ENCODE data around the gene TSPAN4. TPM values are rescaled to one million over a fixed set of nuclear protein-coding genes. Genes with fewer than 3 reads are reported as not detected.

The TSPAN4 gene
- total and polyA plus RNA-seq, 2 of the 13 experiments (the other 11 are each of a cell fraction or from before 2014, with no cell fraction given), result 31.7 to 68.3 TPM

DNA sequence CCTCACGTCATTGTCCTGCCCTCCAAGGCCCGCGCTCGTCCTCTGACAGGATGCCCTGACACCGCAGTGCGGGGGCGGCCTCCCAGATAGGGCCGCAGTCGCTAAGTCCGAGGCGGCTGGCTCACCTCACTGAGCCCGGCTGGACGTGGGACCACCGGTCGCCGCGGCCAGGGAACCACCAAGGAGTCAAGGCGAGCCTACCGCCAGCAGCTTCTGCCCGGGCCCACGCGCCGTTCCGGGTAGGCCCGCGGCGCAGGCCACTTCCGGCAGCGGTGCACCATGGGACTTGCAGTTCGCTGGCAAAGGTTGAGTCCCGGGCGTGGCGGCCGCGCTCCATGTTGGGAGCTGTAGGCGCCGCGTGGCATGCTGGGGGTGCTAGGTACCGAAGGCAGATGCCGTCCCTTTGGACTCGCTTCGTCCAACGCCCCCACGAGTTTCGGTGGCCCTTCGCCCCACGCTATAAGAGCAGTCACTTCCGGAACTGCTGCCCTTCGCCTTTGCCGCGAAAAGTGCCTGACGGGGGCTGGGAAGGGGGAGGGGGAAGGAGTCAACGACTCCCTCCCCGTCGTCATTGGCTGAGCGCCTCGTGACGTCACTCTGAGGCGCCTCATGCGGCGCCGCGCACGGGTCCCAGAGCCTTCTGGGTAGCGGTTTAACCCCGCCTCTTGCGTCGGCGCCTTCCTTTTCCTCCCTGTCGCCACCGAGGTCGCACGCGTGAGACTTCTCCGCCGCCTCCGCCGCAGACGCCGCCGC, 33.2 kb upstream of the TSPAN4 start, which contains the start of gene RPLP2 (continued):
- TF ChIP-seq, protein P1, sequence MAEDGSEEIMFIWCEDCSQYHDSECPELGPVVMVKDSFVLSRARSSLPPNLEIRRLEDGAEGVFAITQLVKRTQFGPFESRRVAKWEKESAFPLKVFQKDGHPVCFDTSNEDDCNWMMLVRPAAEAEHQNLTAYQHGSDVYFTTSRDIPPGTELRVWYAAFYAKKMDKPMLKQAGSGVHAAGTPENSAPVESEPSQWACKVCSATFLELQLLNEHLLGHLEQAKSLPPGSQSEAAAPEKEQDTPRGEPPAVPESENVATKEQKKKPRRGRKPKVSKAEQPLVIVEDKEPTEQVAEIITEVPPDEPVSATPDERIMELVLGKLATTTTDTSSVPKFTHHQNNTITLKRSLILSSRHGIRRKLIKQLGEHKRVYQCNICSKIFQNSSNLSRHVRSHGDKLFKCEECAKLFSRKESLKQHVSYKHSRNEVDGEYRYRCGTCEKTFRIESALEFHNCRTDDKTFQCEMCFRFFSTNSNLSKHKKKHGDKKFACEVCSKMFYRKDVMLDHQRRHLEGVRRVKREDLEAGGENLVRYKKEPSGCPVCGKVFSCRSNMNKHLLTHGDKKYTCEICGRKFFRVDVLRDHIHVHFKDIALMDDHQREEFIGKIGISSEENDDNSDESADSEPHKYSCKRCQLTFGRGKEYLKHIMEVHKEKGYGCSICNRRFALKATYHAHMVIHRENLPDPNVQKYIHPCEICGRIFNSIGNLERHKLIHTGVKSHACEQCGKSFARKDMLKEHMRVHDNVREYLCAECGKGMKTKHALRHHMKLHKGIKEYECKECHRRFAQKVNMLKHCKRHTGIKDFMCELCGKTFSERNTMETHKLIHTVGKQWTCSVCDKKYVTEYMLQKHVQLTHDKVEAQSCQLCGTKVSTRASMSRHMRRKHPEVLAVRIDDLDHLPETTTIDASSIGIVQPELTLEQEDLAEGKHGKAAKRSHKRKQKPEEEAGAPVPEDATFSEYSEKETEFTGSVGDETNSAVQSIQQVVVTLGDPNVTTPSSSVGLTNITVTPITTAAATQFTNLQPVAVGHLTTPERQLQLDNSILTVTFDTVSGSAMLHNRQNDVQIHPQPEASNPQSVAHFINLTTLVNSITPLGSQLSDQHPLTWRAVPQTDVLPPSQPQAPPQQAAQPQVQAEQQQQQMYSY (CRISPR knock-in tag; IDR thresholded peaks at IDR 0.05), result no peak
- TF ChIP-seq, protein P2, sequence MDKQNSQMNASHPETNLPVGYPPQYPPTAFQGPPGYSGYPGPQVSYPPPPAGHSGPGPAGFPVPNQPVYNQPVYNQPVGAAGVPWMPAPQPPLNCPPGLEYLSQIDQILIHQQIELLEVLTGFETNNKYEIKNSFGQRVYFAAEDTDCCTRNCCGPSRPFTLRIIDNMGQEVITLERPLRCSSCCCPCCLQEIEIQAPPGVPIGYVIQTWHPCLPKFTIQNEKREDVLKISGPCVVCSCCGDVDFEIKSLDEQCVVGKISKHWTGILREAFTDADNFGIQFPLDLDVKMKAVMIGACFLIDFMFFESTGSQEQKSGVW (CRISPR knock-in tag; IDR thresholded peaks at IDR 0.05; ENCODE audit: borderline replicate concordance), result no peak
- TF ChIP-seq AHR (CRISPR knock-in tag; IDR thresholded peaks at IDR 0.05), result peak; percentile 49
- TF ChIP-seq, protein P3, sequence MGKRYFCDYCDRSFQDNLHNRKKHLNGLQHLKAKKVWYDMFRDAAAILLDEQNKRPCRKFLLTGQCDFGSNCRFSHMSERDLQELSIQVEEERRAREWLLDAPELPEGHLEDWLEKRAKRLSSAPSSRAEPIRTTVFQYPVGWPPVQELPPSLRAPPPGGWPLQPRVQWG (CRISPR knock-in tag; IDR thresholded peaks at IDR 0.05; ENCODE audit: borderline replicate concordance, low read depth), result no peak
- TF ChIP-seq SKI (IDR thresholded peaks at IDR 0.05; ENCODE audit: partially characterized antibody), result peak; percentile 34
- TF ChIP-seq ZFP82 (CRISPR knock-in tag; IDR thresholded peaks at IDR 0.05; ENCODE audit: borderline replicate concordance), result peak; percentile 96
- TF ChIP-seq REPIN1 (CRISPR knock-in tag; IDR thresholded peaks at IDR 0.05; ENCODE audit: borderline replicate concordance, low read depth), result peak; percentile 85
- TF ChIP-seq, protein P4, sequence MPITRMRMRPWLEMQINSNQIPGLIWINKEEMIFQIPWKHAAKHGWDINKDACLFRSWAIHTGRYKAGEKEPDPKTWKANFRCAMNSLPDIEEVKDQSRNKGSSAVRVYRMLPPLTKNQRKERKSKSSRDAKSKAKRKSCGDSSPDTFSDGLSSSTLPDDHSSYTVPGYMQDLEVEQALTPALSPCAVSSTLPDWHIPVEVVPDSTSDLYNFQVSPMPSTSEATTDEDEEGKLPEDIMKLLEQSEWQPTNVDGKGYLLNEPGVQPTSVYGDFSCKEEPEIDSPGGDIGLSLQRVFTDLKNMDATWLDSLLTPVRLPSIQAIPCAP (CRISPR knock-in tag; IDR thresholded peaks at IDR 0.05; ENCODE audit: low read depth), result no peak
- TF ChIP-seq KAT7 (CRISPR knock-in tag; IDR thresholded peaks at IDR 0.05; ENCODE audit: borderline replicate concordance), result peak; percentile 61; the same call in 1 of the 2 replicates
- TF ChIP-seq, protein P5, sequence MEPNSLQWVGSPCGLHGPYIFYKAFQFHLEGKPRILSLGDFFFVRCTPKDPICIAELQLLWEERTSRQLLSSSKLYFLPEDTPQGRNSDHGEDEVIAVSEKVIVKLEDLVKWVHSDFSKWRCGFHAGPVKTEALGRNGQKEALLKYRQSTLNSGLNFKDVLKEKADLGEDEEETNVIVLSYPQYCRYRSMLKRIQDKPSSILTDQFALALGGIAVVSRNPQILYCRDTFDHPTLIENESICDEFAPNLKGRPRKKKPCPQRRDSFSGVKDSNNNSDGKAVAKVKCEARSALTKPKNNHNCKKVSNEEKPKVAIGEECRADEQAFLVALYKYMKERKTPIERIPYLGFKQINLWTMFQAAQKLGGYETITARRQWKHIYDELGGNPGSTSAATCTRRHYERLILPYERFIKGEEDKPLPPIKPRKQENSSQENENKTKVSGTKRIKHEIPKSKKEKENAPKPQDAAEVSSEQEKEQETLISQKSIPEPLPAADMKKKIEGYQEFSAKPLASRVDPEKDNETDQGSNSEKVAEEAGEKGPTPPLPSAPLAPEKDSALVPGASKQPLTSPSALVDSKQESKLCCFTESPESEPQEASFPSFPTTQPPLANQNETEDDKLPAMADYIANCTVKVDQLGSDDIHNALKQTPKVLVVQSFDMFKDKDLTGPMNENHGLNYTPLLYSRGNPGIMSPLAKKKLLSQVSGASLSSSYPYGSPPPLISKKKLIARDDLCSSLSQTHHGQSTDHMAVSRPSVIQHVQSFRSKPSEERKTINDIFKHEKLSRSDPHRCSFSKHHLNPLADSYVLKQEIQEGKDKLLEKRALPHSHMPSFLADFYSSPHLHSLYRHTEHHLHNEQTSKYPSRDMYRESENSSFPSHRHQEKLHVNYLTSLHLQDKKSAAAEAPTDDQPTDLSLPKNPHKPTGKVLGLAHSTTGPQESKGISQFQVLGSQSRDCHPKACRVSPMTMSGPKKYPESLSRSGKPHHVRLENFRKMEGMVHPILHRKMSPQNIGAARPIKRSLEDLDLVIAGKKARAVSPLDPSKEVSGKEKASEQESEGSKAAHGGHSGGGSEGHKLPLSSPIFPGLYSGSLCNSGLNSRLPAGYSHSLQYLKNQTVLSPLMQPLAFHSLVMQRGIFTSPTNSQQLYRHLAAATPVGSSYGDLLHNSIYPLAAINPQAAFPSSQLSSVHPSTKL (CRISPR knock-in tag; IDR thresholded peaks at IDR 0.05), result peak; percentile 7
- TF ChIP-seq ZNF10 (CRISPR knock-in tag; IDR thresholded peaks at IDR 0.05; ENCODE audit: borderline replicate concordance, low read depth), result no peak
- TF ChIP-seq ZNF572 (CRISPR knock-in tag; IDR thresholded peaks at IDR 0.05), result no peak
- no peak for TF ChIP-seq ZSCAN22 (CRISPR knock-in tag; IDR thresholded peaks at IDR 0.05)
- TF ChIP-seq, protein P6, sequence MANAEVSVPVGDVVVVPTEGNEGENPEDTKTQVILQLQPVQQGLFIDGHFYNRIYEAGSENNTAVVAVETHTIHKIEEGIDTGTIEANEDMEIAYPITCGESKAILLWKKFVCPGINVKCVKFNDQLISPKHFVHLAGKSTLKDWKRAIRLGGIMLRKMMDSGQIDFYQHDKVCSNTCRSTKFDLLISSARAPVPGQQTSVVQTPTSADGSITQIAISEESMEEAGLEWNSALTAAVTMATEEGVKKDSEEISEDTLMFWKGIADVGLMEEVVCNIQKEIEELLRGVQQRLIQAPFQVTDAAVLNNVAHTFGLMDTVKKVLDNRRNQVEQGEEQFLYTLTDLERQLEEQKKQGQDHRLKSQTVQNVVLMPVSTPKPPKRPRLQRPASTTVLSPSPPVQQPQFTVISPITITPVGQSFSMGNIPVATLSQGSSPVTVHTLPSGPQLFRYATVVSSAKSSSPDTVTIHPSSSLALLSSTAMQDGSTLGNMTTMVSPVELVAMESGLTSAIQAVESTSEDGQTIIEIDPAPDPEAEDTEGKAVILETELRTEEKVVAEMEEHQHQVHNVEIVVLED (CRISPR knock-in tag; IDR thresholded peaks at IDR 0.05; ENCODE audit: borderline replicate concordance), result peak; percentile 96
- peak; percentile 18; the same call in 1 of the 2 replicates for TF ChIP-seq RARA (CRISPR knock-in tag; IDR thresholded peaks at IDR 0.05)
- no peak for TF ChIP-seq ZNF841 (CRISPR knock-in tag; IDR thresholded peaks at IDR 0.05; ENCODE audit: borderline replicate concordance)
- TF ChIP-seq AKAP8 (CRISPR knock-in tag; IDR thresholded peaks at IDR 0.05), result peak; percentile 37; the same call in 1 of the 2 replicates
